Measurements from ENCODE around the gene TMPRSS9.

TMPRSS9 gene
- 0 reads per million in 4 donors for total RNA-seq

GRCh38 chr19:2359992-2360685 is at the start of gene TMPRSS9:
Gene TMPRSS9, plus strand, starts transcription at chr19:2360265. Its CDS starts 29,521 bp downstream, at chr19:2389786.
- DNase-seq: no peak

- DNase-seq: no peak
These were observed 49.0 kb upstream of the TMPRSS9 start for GRCh38 chr19:2311093-2311492.

GRCh38 chr19:2312820-2313501 is 47.1 kb upstream of the TMPRSS9 start:
- no peak for DNase-seq

- no peak for DNase-seq
These were observed 44.8 kb upstream of the TMPRSS9 start for GRCh38 chr19:2315121-2315817.

- DNase-seq: no peak
These were observed 44.2 kb upstream of the TMPRSS9 start for GRCh38 chr19:2315818-2316353.

GRCh38 chr19:2317300-2317699 is 42.8 kb upstream of the TMPRSS9 start:
- DNase-seq: no peak

- DNase-seq: no peak
These were observed 42.3 kb upstream of the TMPRSS9 start for GRCh38 chr19:2317756-2318155.

- DNase-seq: no peak
These were observed 41.1 kb upstream of the TMPRSS9 start for GRCh38 chr19:2318923-2319322.

- no peak for DNase-seq
These were observed 40.5 kb upstream of the TMPRSS9 start for GRCh38 chr19:2319551-2319950.

- no peak for DNase-seq
These were observed 40.0 kb upstream of the TMPRSS9 start for GRCh38 chr19:2320049-2320448.

- no peak for DNase-seq
These were observed 39.1 kb upstream of the TMPRSS9 start for GRCh38 chr19:2320939-2321338.

- no peak for DNase-seq
These were observed 38.3 kb upstream of the TMPRSS9 start for GRCh38 chr19:2321565-2322283.

GRCh38 chr19:2323707-2324106 is 36.4 kb upstream of the TMPRSS9 start:
- DNase-seq: no peak

GRCh38 chr19:2324220-2324948 is 35.7 kb upstream of the TMPRSS9 start:
- no peak for DNase-seq

- no peak for DNase-seq
These were observed 34.6 kb upstream of the TMPRSS9 start for GRCh38 chr19:2325281-2326046.

GRCh38 chr19:2326699-2327360 is 33.2 kb upstream of the TMPRSS9 start:
- DNase-seq: no peak

- DNase-seq: peak in 3 of 5 donors; percentile 38 to 86 (median 39)
These were observed 32.2 kb upstream of the TMPRSS9 start for GRCh38 chr19:2327773-2328400.

GRCh38 chr19:2328401-2329148 is 31.5 kb upstream of the TMPRSS9 start, which contains the start of the genes LSM7 and SPPL2B:
Gene LSM7, minus strand, starts transcription at chr19:2328586. Its CDS starts 20 bp downstream, at chr19:2328566.
Gene SPPL2B, plus strand, starts transcription at chr19:2328684. Its CDS starts 26 bp downstream, at chr19:2328710.
- peak; percentile 86 to 94 (median 89) for DNase-seq

- DNase-seq: no peak
These were observed 31.0 kb upstream of the TMPRSS9 start for GRCh38 chr19:2329149-2329478.

Measured in T-helper 1 cell (primary cell).